Fibroblast of peridontal ligament (primary cell): ENCODE results near the gene CCNY.

ENCODE experiments used
- DNase-seq: peaks from one replicate; pipeline ENCODE4 v3.0.0-alpha.2; 2010; ENCODE audit errors: extremely low read depth

CCNY gene

DNA sequence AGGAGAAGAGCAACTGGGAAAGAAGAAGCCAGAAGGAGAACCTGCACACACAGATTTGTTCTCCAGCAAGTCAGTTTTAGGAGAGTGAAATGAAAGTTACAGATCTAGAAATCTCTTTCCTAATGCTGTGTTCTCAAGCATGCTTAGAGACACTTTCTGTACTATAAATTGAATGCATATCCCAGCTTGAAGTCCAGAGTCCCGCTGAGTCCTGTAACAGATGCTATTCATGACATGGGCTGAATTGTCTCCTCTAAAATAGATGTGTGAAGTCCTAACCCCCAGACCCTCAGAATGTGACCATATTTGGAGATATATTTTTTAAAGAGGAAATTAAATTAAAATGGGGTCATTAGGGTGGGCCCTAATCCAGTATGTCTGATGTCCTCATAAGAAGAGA is 222.0 kb downstream of the CCNY start:
- no peak for DNase-seq

DNA sequence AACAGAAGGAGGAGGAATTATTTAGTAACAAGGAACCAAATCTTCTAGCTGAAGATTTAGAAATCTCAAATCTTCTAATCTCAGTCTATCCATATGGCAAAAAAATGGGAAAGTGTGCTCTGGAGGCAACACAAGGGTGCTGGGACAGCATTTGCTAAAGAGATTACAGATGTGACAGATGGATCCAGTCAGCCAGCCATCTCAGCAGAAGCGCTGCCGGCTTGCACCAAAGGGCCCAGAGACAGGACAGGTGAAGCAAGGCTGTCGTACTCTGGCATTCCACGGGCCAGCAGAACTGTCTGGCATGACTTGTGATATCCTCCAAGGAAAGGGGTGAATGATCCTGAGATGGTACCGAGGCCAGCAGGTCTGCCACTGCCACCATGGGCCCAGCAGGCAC is 223.1 kb downstream of the CCNY start:
- no peak for DNase-seq

DNA sequence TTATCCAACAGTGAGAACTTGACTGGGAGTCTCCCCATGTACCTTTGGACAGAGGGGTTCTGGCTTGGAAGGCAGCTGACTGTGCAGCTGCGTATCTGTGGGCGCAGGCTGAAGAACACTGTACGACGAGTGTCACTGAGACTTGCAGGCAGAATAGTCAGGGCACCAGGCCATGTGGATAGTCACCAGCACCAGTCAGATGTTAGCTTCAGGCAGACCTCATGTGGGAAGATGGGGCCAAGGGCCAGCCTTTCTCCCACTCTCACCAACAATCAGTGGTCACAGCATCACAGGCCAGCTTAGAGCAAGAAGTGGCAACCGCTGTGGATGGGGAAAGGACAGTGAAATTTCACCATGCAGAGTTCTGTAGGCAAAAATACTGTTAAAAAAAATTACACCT is 225.4 kb downstream of the CCNY start:
- no peak for DNase-seq

DNA sequence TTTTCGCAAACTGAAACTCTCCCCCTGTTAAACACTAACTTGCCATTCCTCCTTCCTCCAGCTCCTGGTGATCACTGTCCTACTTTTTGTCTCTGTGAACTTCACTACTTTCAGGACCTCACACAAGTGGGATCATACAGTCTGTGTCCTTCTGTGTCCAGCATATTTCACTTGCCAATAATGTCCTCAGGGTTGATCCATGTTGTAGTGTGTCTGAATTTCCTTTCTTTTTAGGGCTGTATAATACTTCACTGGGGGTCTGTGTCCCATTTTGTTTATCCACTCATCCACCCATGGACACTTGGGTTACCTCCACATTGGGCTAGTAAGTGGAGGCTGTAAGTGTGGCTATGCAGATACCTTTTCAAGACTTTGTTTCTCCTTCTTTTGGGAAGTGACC is 226.1 kb downstream of the CCNY start:
- no peak for DNase-seq

- peak; percentile 78 for DNase-seq
These were observed 227.1 kb downstream of the CCNY start for GRCh38 chr10:35563261-35563891.

DNA sequence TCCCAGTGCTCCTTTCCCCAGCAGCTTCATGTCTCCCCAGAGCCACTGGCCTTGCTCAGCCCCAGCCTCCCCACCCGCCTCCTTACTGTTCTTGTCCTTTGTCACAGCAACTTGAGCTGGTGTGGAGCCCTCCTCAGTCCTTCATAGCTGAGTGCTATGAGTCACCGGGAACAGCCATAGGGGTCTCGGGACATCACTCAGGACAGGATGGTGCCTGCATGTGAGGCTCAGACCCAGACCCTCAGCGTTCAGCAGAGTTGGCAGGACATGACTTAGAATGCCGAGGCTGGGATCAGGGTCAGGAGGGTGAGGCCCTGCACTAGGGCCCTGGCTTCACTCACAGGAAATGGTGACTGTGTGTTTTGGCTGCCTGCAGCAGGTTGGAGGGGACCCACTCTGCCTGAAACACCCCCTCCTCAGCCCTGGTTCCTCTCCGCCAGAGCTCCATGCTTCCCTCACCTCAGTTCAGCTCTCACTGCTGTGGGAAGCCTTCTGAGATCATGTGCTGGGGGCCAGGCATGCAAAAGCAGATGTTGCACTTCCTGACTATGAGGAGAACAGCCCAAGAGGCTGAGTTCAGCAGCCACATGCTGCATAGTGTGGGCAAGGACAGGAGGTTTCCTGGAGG is 228.1 kb downstream of the CCNY start:
- DNase-seq = no peak

DNA sequence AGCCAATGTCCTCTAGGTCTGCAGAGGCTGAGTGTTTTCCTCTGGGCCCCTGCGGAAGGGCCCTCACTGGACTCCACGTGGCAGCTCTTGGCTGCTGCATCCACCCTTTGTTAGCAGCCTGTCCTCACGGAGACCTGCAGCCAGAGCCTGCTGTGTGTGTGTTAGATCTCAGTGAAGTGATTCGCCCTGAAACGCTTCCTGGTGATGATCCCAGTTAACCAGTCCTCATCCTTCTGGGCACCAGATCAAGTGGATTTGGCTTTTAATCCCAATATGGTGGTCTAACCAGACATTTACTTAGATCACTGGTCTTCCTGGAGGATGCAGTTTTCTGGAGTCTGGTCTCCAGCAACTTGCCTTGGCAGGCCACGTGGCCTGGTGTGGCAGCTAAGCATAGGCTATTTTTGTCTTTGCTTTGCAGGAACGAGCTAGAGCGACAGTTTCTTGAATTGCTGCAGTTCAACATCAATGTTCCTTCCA is 229.3 kb downstream of the CCNY start:
- peak; percentile 51 for DNase-seq

GRCh38 chr10:35567951-35568350 is 231.6 kb downstream of the CCNY start:
- DNase-seq = no peak

DNA sequence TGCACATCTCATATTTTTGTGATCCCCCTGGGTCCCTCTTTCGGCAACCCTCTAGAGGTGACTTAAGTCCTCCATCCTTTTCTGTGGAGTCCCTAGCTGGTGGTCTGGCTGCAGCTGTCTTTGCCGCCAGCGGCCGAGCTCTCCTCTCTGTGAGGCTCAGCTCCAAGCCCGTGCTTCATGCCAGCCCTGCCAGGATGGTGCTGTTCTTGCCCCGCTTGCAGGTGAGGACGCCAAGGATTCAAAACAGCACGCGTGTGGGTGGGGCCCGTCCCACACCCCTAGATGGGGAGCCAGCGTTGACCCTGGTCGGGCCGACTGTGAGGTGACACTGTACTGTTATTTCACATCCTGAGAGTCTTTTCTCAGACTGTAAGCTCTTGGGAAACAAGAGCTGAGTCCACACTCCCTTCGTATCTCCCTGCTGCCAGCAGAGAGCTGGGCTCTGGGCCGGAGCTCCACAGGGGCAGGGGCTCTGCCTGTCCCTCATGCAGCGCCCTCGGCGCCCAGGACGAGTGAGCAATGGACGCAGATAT is 232.2 kb downstream of the CCNY start:
- DNase-seq = no peak

DNA sequence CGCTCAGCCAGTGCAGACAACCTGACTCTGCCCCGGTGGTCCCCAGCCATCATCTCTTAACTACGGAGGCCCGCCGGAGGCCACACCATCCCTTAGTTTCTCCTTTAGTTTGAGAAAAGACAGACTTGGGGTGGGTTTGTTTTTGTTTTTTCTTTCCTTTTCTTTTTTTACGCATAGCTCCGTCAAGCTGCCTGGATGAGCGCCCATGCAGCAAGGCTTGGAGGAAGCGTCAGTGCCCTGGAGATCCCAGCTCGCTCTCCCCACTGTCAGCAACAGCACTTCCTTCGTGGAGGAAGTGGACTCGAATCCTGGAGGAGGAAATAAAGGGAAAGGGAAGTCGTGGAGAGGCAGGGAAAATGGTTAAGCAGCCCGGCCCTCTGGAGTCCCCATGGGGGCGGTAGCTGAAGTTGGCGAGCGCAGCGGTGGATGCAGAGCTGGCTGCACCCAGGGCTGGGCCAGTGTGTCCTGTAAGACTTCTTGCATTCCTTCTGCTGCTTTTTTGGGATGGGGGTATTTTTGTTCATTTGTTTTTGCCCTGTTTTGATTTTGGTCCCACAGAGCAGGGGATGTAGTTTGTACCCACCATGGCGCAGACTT is 232.9 kb downstream of the CCNY start:
- no peak for DNase-seq

GRCh38 chr10:35569836-35570235 is 233.5 kb downstream of the CCNY start:
- no peak for DNase-seq

- DNase-seq = no peak
These were observed 234.1 kb downstream of the CCNY start for GRCh38 chr10:35570397-35570796.

DNA sequence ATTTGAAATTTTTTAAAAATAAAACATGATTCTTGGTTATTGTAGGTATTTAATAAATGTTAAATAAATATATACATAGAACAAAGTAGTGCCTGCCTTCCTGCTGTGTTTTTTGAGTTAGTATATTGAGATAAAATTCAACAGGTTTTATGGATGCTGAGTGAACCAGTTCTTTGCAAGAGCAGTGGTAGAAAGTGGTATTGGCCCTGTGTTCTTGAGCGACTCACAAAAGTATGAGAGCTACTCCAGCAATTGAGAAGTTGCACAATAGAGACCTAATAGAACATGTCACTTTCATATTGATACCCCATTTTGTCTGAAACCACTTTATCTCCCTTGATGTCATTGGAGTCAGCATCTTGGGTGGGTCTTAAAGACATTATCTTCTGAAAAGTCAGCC is 236.3 kb downstream of the CCNY start:
- DNase-seq = no peak

GRCh38 chr10:35573796-35574195 is 237.5 kb downstream of the CCNY start:
- no peak for DNase-seq

- DNase-seq = peak; percentile 76
These were observed 238.6 kb downstream of the CCNY start for GRCh38 chr10:35574924-35575352.

DNA sequence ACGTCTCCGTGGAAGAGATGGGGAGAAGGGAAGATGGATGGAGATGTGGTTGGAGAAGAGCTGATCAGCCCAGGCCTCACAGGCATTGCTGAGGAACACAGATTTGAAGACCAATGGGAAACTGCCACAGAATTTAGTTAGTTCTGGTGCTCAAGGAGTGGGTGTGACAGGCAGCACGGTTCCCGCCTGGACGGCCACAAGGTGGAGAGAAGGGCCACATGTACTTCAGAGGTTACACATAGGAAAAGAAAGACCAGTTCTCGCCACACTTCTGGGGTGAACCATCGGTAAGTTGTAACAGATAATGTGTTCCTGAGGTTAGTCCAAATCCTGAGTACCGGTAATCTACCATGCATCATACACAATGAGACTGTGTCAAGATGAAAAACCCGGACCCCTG is 239.3 kb downstream of the CCNY start:
- DNase-seq = no peak

DNA sequence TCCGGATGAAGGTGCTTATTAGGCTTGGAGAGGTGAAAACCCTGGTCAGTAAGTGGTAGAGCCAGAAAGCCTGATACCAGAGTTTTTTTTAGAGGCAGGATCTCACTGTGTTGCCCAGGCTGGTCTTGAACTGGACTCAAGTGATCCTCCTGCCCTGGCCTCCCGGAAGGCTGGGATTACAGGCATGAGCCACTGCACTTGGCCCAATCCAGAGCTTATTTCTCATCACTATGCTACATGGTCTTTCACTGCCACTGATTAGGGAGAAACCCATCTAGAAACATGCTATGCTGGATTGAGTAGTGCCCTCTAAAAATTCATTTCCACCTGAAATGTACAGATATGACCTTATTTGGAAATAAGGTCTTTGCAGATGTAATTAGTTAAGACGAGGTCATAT is 240.4 kb downstream of the CCNY start:
- no peak for DNase-seq

DNA sequence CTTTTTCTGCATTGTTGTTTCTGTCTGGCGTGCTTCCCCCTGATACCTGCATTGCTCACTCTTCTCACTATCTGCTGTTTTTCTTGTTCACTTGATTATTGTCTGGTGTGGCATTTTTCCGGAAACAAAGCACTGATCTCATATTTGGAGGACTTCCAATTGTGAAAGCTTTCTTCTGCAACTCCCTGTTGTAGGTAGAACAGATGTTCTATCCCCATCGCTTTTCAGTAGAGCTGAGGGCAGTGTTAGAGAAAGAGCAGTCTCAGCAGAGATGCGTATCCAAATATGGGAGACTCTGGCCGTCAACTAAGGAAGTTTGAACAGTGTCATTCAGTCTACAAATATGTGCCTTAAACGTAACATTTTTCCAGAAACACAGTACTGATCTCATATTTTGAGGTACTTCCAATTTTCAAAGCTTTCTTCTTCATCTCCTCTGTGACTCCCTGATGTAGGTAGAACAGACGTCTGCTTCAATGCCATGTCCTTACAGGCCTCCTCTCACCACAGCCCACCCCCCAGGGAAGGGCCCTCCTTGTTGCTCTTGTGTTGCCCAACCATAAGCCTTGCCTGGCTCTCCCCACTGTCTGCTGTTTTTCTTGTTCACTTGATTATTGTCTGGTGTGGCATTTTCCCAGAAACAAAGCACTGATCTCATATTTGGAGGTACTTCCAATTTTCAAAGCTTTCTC is 241.8 kb downstream of the CCNY start:
- no peak for DNase-seq

GRCh38 chr10:35578618-35578956 is 242.3 kb downstream of the CCNY start:
- DNase-seq = no peak

- no peak for DNase-seq
These were observed 242.8 kb downstream of the CCNY start for GRCh38 chr10:35579116-35579515.

DNA sequence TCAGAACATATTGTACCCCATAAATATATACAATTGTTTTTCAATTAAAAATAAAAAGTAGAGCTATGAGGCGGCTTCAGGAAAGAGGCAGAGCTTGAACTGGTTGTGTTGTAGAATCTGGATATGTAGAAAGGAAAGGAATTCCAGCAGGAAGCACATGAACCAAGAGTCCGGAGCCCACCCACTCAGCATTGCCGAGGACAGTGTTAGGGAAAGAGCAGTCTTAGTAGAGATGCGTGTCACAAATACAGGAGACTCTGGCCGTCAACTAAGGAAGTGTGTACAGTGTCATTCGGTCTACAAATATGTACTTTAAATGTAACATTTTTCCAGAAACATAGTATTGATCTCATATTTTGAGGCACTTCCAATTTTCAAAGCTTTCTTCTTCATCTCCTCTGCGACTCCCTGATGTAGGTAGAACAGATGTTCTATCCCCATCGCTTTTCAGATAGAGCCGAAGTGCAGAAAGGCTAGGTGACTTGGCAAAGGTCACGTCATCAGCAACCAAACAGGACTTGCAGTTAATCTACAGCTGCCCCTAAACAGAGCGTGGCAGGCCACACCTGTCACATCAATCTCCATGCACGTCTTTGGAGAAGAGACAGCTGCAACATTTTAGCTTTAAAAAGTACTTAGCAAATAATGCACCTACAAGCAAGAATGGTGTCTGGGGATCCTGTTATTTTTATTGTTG is 243.6 kb downstream of the CCNY start:
- no peak for DNase-seq

- no peak for DNase-seq
These were observed 244.1 kb downstream of the CCNY start for GRCh38 chr10:35580423-35580770.
